Left ventricle myocardium inferior (tissue), 1 donor: ENCODE data around the gene BCAR3. TPM values are rescaled to one million over a fixed set of nuclear protein-coding genes. Genes with fewer than 3 reads are reported as not detected.

ENCODE experiments used
- DNase-seq: peaks from one replicate; pipeline ENCODE4 v3.0.0-alpha.2; 2020
- H3K27ac ChIP-seq: fragments of 200-600 bp; replicated peaks from 2 replicates; pipeline ENCODE4 v1.8.0; 2021
- H3K27me3 ChIP-seq: fragments of 200-600 bp; 2 replicates; pipeline ENCODE4 v1.8.0; 2021; ENCODE audit warnings: low read depth
- H3K36me3 ChIP-seq: fragments of 200-600 bp; 2 replicates; pipeline ENCODE4 v1.8.0; 2021
- H3K4me1 ChIP-seq: fragments of 200-600 bp; 2 replicates; pipeline ENCODE4 v1.8.0; 2021
- H3K4me3 ChIP-seq: fragments of 200-600 bp; 2 replicates; pipeline ENCODE4 v1.8.0; 2021; ENCODE audit warnings: mild to moderate bottlenecking, moderate library complexity
- H3K9me3 ChIP-seq: fragments of 200-600 bp; replicated peaks from 2 replicates; pipeline ENCODE4 v1.8.0; 2021
- CTCF ChIP-seq: fragments of 200-600 bp; IDR thresholded peaks from 2 replicates; pipeline ENCODE4 v1.8.0; 2021; ENCODE audit warnings: antibody characterized with exemption, mild to moderate bottlenecking, borderline replicate concordance
- intact Hi-C: fragments of 100-400 bp; cut with micrococcal nuclease; formaldehyde crosslinking; loops from one replicate; pipeline ENCODE4 v1.11.0; 2022
- total RNA-seq: library from RNA; stranded (reverse); fragmentation: NEBNext Ultra II Directional; extraction: Animal tissue kit (Norgen Biotek cat#: 25700); gene quantifications from one replicate; pipeline ENCODE4 v1.2.1, GENCODE V29; 2021
- donor health status: DM: no; HTN: yes; CAD: no; lungs with severe emphysema.

The BCAR3 gene
- total RNA-seq, 1 donor from 2014 or later: 23.5 TPM

GRCh38 chr1:93635614-93636543 lies 45.8 kb downstream of the BCAR3 start:
- H3K4me3 ChIP-seq: no peak overlapping the region
- TF ChIP-seq CTCF: no peak
- peaks cover 26% of the 10 kb centered on the region for H3K4me1 ChIP-seq
- H3K27me3 ChIP-seq: no peaks in the 10 kb centered on the region
- peak overlapping the region; percentile 66 for H3K27ac ChIP-seq
- peaks cover 7% of the 10 kb centered on the region for H3K36me3 ChIP-seq
- DNase-seq: no peak
- intact Hi-C loops: loop anchor here (10.0 kb wide), 1 partner anchor 49 kb away; the partner anchor contains the start of gene BCAR3
- no peaks in the 10 kb centered on the region for H3K9me3 ChIP-seq

GRCh38 chr1:93633313-93633712 lies 48.3 kb downstream of the BCAR3 start:
- Histone ChIP-seq H3K27ac (no peak overlapping the region), H3K9me3 (no peaks in the 10 kb centered on the region), H3K4me1 (peaks cover 32% of the 10 kb centered on the region), H3K27me3 (no peaks in the 10 kb centered on the region), H3K4me3 (no peak overlapping the region), H3K36me3 (no peaks in the 10 kb centered on the region)
- no peak for DNase-seq
- TF ChIP-seq CTCF: no peak
- intact Hi-C loops: loop anchor here (10.0 kb wide), 1 partner anchor 51 kb away; the partner anchor contains the start of gene BCAR3

- no peak overlapping the region for H3K27ac ChIP-seq
- H3K27me3 ChIP-seq: no peaks in the 10 kb centered on the region
- H3K9me3 ChIP-seq: no peaks in the 10 kb centered on the region
- intact Hi-C loops: loop anchor here (10.0 kb wide), 1 partner anchor 53 kb away; the partner anchor contains the start of gene BCAR3
- TF ChIP-seq CTCF: peak; percentile 45
- H3K4me3 ChIP-seq: no peak overlapping the region
- peaks cover 31% of the 10 kb centered on the region for H3K4me1 ChIP-seq
- no peaks in the 10 kb centered on the region for H3K36me3 ChIP-seq
- DNase-seq: no peak
Observed at GRCh38 chr1:93631626-93632365, 49.8 kb downstream of the BCAR3 start.

GRCh38 chr1:93630168-93630567 lies 51.5 kb downstream of the BCAR3 start:
- H3K4me3 ChIP-seq: no peak overlapping the region
- peaks cover 32% of the 10 kb centered on the region for H3K4me1 ChIP-seq
- H3K27ac ChIP-seq: no peak overlapping the region
- intact Hi-C loops: loop anchor here (10.0 kb wide), 1 partner anchor 55 kb away; the partner anchor contains the start of gene BCAR3
- no peak for TF ChIP-seq CTCF
- no peaks in the 10 kb centered on the region for H3K36me3 ChIP-seq
- H3K9me3 ChIP-seq: no peaks in the 10 kb centered on the region
- no peak for DNase-seq
- no peaks in the 10 kb centered on the region for H3K27me3 ChIP-seq
